Measurements from ENCODE around the gene TSEN2. TPM values are rescaled to one million over a fixed set of nuclear protein-coding genes. Genes with fewer than 3 reads are reported as not detected.
"Not testable (repeated sequence)": the region's sequence is repeated elsewhere in the genome, so short reads cannot be mapped to it uniquely, and the experiment has no call there.

TSEN2 gene
- total and polyA plus RNA-seq, 2 of the 13 experiments (the other 11 are each of a cell fraction or from before 2014, with no cell fraction given): 11.0 to 17.3 TPM

GRCh38 chr3:12457380-12457779, 26.9 kb upstream of the TSEN2 start:
- FAIRE-seq; ATAC-seq; H2AFZ ChIP-seq (ENCODE audit: low read length); DNase-seq (ENCODE audit: low spot score); intact Hi-C loops (cut with micrococcal nuclease; ENCODE audit: unreplicated experiment); H3K79me2 ChIP-seq (ENCODE audit: insufficient read depth, low read length); H4K20me1 ChIP-seq (ENCODE audit: insufficient read depth, low read length); H3K9ac ChIP-seq (ENCODE audit: insufficient read depth, low read depth, low read length); H3K9me3 ChIP-seq (ENCODE audit: low read length); H3K4me2 ChIP-seq (ENCODE audit: low read depth, low read length); H3K36me3 ChIP-seq (replicated peaks in 1 of 2; ENCODE audit: control insufficient read depth in 1 of 2, insufficient read depth in 2 of 2, low read length in 2 of 2); H3K4me3 ChIP-seq (replicated peaks in 1 of 3; ENCODE audit: insufficient read depth in 1 of 3, low read depth in 2 of 3, low read length in 3 of 3); in situ Hi-C loops (cut with HindIII; ENCODE audit: extremely low pct_ligation_motif_present, low pct_unique_long_range_greater_than_20kb); H3K27ac ChIP-seq (ENCODE audit: extremely low read length, insufficient read depth, low read length); H3K27me3 ChIP-seq (ENCODE audit: control insufficient read depth in 1 of 2, insufficient read depth in 2 of 2, low read length in 2 of 2); CTCF ChIA-PET (ENCODE audit: low intra/inter-chr PET ratio, low total read pairs); BruUV-seq (replicated peaks): not testable (repeated sequence)
- TF ChIP-seq ZMYM2 (CRISPR knock-in tag; IDR thresholded peaks at IDR 0.05): 0 out of 2 replicates have a peak, but pooled peaks have one; percentile 24
- peak; percentile 76; the same call in 1 of the 2 replicates for TF ChIP-seq ZNF460 (CRISPR knock-in tag; IDR thresholded peaks at IDR 0.05; ENCODE audit: borderline replicate concordance)
- TF ChIP-seq RARA (CRISPR knock-in tag; IDR thresholded peaks at IDR 0.05): 0 out of 2 replicates have a peak, but pooled peaks have one; percentile 23
- TF ChIP-seq ZNF121 (CRISPR knock-in tag; IDR thresholded peaks at IDR 0.05): peak; percentile 92
- TF ChIP-seq HNF4A (CRISPR knock-in tag; IDR thresholded peaks at IDR 0.05): 0 out of 2 replicates have a peak, but pooled peaks have one; percentile 32
- TF ChIP-seq ZKSCAN1 (IDR thresholded peaks at IDR 0.05; ENCODE audit: low read length): 0 out of 2 replicates have a peak, but pooled peaks have one; percentile 0
- TF ChIP-seq ARID5B (CRISPR knock-in tag; IDR thresholded peaks at IDR 0.05): 0 out of 2 replicates have a peak, but pooled peaks have one; percentile 27
- peak; percentile 51 for TF ChIP-seq MED1 (CRISPR knock-in tag; IDR thresholded peaks at IDR 0.05)
- 83% methylated on average over 4 of the region's 4 CpGs for WGBS (ENCODE audit: low lambda C conversion rate)
- H3K4me1 ChIP-seq (ENCODE audit: insufficient read depth, low read length): peaks cover 90% of the 10 kb centered on the region
- POLR2A ChIA-PET: interaction anchor here (1.1 kb wide), 1 partner anchor 49 kb away, joined by 3 read pairs; no protein-coding TSS in a partner anchor
